ENCODE data around the gene NBEAL2.

DNA sequence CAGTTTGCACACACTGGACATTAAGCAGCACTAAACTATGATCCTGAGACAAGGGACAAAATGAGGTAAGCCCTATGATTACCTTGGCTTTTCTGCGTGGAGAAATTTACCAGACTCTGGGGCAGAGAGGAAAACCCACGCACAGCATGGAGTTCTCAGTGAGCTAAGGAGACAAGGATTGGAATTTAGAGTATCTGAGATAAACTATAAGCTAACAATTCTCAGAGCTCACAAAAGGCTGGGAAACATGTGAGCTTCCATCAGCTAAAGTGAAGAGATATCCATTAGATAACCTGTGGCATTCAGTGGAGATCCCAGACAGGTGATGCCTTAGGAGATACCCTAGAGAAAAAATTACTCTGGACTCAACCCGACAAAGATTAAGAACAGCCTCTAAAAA, 48.7 kb downstream of the NBEAL2 start:
- no peak for TF ChIP-seq POLR2A (IDR thresholded peaks at IDR 0.05; ENCODE audit: low read depth, low read length)
- no peak for TF ChIP-seq RAD21 (IDR thresholded peaks at IDR 0.05; ENCODE audit: low read length)
- no peak for TF ChIP-seq CTCF (conservative IDR thresholded peaks at IDR 0.05; ENCODE audit: low read depth, low read length)
- TF ChIP-seq, protein P1, sequence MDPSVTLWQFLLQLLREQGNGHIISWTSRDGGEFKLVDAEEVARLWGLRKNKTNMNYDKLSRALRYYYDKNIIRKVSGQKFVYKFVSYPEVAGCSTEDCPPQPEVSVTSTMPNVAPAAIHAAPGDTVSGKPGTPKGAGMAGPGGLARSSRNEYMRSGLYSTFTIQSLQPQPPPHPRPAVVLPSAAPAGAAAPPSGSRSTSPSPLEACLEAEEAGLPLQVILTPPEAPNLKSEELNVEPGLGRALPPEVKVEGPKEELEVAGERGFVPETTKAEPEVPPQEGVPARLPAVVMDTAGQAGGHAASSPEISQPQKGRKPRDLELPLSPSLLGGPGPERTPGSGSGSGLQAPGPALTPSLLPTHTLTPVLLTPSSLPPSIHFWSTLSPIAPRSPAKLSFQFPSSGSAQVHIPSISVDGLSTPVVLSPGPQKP (IDR thresholded peaks at IDR 0.05; ENCODE audit: borderline replicate concordance, low read depth, low read length), result no peak
- TF ChIP-seq MAFK (IDR thresholded peaks at IDR 0.05; ENCODE audit: low read depth, low read length), result no peak
- TF ChIP-seq RCOR1 (IDR thresholded peaks at IDR 0.05; ENCODE audit: insufficient replicate concordance, low read length), result no peak
- no peak for TF ChIP-seq FOS (IDR thresholded peaks at IDR 0.05; ENCODE audit: low read depth, low read length)
- no peak for TF ChIP-seq USF2 (IDR thresholded peaks at IDR 0.05; ENCODE audit: low read depth, low read length)
- no peak for TF ChIP-seq MXI1 (IDR thresholded peaks at IDR 0.05; ENCODE audit: borderline replicate concordance, low read depth, low read length)
- no peak for TF ChIP-seq MAZ (IDR thresholded peaks at IDR 0.05; ENCODE audit: borderline replicate concordance, low read depth, low read length)
- no peak for TF ChIP-seq SMC3 (IDR thresholded peaks at IDR 0.05; ENCODE audit: low read depth, low read length)
- TF ChIP-seq CEBPB (IDR thresholded peaks at IDR 0.05; ENCODE audit: low read depth, low read length), result no peak
- TF ChIP-seq BHLHE40 (IDR thresholded peaks at IDR 0.05; ENCODE audit: low read depth, low read length), result no peak
